ENCODE data around the gene CEP250.
"Not testable (repeated sequence)": the region's sequence is repeated elsewhere in the genome, so short reads cannot be mapped to it uniquely, and the experiment has no call there.

CEP250 gene

DNA sequence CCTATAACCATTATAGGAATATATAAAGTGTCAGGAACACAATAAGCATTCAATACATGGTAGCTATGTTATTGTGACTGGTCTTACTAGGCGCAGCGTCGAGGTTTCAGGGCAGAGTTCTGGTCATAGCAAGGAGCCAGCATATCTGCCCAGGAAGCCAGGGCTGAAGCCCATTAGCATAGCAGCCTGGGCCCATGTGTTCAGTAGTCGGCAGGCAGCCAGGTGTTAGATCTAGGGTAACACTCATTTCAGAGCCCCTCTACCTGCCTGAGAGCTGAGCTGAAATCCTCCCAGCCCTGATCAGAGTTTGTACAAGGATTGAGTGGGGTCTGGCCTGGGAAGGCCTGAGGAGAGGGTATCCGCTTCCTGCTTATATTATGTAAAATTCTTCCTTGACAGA, 41.9 kb downstream of the CEP250 start:
- DNase-seq, result no peak

GRCh38 chr20:35497780-35498189, 42.4 kb downstream of the CEP250 start:
- no peak for DNase-seq

DNA sequence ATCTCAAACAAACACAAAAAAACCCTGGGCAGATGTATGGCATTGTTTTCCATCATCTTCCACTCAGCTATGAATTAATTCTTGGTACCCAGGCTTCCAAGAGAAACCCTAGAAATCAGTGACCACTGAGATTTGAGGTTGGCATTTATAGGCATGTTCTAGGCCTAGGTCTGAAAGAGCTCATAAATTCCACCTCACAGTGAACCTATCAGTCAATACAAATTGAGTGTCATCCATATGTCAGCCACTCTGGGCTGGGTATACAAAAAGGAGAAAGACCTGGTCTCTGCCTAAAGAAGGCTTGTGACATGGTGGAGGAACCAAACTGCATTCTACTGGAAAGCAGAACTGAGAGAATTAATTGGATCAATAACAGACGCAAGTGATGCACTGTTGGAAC, 43.9 kb downstream of the CEP250 start:
- DNase-seq, result no peak

- DNase-seq, result no peak
These were observed 47.0 kb downstream of the CEP250 start for GRCh38 chr20:35502352-35502751.

- DNase-seq, result no peak
These were observed 47.9 kb downstream of the CEP250 start for GRCh38 chr20:35503281-35503680.

DNA sequence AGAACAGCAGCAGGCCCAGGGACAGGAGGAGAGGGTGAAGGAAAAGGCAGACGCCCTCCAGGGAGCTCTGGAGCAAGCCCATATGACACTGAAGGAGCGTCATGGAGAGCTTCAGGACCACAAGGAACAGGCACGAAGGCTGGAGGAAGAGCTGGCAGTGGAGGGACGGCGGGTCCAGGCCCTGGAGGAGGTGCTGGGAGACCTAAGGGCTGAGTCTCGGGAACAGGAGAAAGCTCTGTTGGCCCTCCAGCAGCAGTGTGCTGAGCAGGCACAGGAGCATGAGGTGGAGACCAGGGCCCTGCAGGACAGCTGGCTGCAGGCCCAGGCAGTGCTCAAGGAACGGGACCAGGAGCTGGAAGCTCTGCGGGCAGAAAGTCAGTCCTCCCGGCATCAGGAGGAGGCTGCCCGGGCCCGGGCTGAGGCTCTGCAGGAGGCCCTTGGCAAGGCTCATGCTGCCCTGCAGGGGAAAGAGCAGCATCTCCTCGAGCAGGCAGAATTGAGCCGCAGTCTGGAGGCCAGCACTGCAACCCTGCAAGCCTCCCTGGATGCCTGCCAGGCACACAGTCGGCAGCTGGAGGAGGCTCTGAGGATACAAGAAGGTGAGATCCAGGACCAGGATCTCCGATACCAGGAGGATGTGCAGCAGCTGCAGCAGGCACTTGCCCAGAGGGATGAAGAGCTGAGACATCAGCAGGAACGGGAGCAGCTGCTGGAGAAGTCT, 48.6 kb downstream of the CEP250 start:
- DNase-seq, result no peak

GRCh38 chr20:35504751-35505150, 49.4 kb downstream of the CEP250 start:
- DNase-seq, result no peak

GRCh38 chr20:35506179-35506578, 50.8 kb downstream of the CEP250 start:
- no peak for DNase-seq

GRCh38 chr20:35506872-35507638, 51.7 kb downstream of the CEP250 start:
- DNase-seq, result no peak

GRCh38 chr20:35508493-35509218, 53.3 kb downstream of the CEP250 start:
- DNase-seq, result no peak

- no peak for DNase-seq
These were observed 55.7 kb downstream of the CEP250 start for GRCh38 chr20:35510951-35511735.

- DNase-seq, result no peak
These were observed 56.5 kb downstream of the CEP250 start for GRCh38 chr20:35511814-35512420.

DNA sequence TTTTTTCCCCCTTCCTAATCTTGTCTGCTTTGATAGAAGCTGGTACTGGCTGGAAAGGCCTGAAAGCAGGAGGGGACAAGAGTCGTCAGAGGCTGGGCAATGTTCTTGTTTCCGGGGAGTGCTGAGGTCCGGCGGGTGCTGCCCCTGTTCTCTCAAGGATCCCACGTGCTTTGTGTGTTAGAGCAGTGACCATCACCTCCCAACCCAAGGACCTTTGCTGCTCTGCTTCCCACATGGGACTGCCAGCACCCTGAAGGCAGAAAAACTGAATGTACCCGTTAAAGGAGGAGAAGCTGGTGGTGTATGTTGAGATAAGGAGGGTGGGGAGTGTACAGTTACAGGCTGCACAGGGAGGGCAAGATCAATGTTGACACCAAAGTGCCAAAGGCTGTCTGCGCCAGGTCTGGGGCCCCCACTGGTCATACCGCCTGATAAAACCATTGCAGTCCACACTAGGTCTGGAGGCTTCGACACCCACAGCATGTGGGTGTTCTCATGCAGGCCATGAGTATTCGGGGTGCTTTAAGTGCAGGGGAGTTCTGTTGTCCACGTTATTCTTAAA, 59.1 kb downstream of the CEP250 start:
- DNase-seq, result no peak

DNA sequence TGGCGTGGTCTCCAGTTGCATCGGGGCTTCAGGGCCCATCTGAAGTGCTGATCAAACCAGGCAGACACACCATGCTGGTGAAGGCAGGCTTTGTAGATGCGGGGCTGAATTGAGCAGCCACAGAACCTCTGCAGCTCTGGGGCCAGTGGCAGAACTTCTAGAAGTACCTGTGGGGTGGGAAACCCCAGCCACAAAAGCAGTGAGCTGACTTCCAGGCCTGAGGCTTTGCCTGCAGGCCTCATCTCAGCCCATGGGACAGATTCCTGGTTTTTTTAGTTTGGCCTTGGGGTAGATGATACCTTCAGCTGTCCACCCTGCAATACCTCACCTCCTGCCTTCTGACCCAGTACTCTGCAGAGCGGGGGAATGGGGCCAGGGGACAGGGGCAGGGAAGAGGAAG, 59.9 kb downstream of the CEP250 start:
- DNase-seq, result no peak

DNA sequence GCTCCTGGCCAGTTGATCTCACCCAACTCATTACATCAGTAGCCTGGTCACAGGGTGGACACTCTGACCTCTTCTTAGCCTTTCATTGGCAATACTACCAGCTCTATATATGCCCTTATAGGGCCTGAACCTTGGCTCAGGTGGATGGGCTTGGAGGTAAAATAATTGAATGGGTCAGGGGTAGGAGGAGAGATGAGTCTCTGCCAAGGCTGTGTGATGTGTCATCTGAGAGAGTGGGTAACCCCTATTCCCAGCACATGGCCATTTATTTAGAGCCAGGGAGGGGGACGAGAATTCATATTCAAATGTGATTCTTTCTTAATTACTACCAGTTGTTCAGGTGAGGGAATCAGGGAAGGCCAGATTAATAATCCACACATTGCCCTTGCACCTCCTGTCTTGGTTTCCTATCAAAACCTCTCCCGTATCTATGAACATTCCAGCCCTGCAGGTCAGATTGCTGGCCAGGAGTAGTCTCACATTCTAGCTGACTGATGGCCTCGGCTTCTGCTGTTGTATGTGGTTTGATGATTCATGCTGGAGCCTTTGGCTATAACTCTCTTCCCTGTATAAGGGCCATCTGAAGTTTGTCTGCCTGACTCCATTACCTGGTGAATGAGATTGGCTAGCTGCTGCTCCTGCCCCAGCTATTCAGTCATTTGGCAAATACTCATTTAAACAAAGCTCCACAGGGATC, 60.7 kb downstream of the CEP250 start:
- DNase-seq, result no peak

GRCh38 chr20:35517125-35517524, 61.7 kb downstream of the CEP250 start:
- no peak for DNase-seq

- not testable (repeated sequence) for DNase-seq
These were observed 62.4 kb downstream of the CEP250 start for GRCh38 chr20:35517767-35518166.

DNA sequence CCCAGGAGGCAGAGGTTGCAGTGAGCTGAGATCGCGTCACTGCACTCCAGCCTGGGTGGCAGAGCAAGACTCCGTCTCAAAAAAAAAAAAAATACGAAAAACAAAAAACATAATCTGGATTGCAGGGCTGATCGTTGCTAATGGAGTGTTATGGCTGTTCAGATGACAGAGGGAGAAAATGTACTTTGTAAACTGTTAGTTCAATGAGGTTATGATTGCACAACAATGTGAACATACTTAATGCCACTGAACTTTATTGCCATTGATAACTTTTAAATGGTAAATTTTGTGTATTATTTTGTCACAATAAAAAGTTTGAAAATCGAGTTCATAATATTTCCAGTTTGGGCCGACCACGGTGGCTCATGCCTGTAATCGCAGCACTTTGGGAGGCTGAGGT, 63.6 kb downstream of the CEP250 start:
- DNase-seq, result no peak

DNA sequence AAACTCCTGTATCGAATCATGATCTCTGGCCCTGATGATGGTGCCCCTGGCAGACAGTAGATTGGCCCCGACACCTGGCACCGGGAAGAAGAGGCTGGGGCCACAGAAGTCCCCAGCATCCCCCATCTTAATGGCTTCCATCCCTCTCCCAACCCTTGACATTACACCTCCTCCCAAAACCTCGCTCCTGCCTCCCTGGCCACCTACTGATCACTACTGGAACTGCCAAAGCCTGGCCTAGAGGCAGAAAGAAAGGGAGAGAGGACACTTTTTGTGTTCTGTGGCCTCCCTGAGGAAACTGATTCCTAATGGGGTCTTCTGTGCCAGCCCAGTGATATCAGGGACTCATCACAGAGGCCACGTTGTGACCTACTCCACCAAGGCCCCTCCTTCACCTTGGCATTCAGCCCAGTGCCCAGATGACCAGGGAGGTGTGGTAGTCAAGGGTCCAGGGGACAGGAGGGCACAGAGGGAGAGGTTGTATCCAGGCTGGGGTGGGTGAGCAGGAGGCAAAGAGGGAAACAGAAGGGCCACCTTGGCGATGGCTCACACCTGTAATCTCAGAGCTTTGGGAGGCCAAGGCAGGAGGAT, 68.0 kb downstream of the CEP250 start:
- DNase-seq, result no peak

GRCh38 chr20:35525639-35526038, 70.2 kb downstream of the CEP250 start:
- no peak for DNase-seq

DNA sequence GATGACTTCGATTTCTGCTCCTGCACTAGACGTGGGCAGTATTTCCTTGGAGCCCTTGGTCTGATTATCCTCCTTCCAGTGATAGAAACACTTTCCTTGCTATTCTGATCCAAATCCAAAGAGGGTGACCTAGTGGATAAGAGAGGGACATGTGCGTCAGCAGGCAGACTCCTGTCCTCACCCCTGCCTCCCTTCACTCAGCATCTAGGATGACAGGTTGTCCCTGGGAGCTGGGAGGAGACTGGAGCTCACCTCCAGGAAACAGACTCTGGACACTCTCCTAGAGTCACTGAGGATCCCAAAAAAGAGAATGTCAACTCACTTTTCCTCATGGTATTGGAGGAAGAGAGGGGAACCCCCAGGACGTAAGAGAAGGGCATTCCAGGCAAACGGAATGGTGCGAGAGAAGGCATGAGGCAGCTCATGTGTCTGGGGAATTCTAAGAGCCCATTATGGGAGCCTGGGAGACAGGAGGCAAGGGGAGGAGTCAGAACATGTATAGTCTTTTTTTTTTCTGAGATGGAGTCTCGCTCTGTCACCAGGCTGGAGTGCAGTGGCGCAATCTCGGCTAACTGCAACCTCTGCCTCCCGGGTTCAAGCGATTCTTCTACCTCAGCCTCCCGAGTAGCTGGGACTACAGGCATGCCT, 71.8 kb downstream of the CEP250 start:
- no peak for DNase-seq
